Neural cell (in vitro differentiated cells): ENCODE measurements around the gene ADCY1. TPM values are rescaled to one million over a fixed set of nuclear protein-coding genes. Genes with fewer than 3 reads are reported as not detected.

Experiments
- H2AFZ ChIP-seq: fragments of 200-600, 300-800 bp; sonication (generic), shearing (Covaris generic); 2 replicates; pipeline ENCODE4 v1.6.0; 2014; ENCODE audit warnings: low read depth, mild to moderate bottlenecking, antibody characterized with exemption, low read length, moderate library complexity
- H3F3A ChIP-seq: fragments of 200-600 bp; shearing (Covaris generic); 2 replicates; pipeline ENCODE4 v1.6.1; 2016; ENCODE audit warnings: mild to moderate bottlenecking, moderate library complexity, mixed read lengths, antibody characterized with exemption, low read length; ENCODE audit not compliant: insufficient read depth, poor library complexity, severe bottlenecking
- H3K27ac ChIP-seq: fragments of 200-600, 300-800 bp; sonication (generic), shearing (Covaris generic); 2 replicates; pipeline ENCODE4 v1.5.1; 2014; ENCODE audit warnings: mild to moderate bottlenecking, low read length, moderate library complexity
- H3K27me3 ChIP-seq: fragments of 300-800, 200-600 bp; sonication (generic), shearing (Covaris generic); 2 replicates; pipeline ENCODE4 v1.6.0; 2014; ENCODE audit warnings: mild to moderate bottlenecking, low read depth, low read length, moderate library complexity; ENCODE audit not compliant: insufficient read depth
- H3K36me3 ChIP-seq: fragments of 300-800, 200-600 bp; sonication (generic), shearing (Covaris generic); 2 replicates; pipeline ENCODE4 v1.5.1; 2014; ENCODE audit warnings: mild to moderate bottlenecking, antibody characterized with exemption, low read length, moderate library complexity; ENCODE audit not compliant: insufficient read depth
- H3K4me2 ChIP-seq: fragments of 300-800, 200-600 bp; sonication (generic), shearing (Covaris generic); 2 replicates; pipeline ENCODE4 v1.6.0; 2014; ENCODE audit warnings: mild to moderate bottlenecking, low read length
- H3K4me3 ChIP-seq: fragments of 300-800, 200-600 bp; sonication (generic), shearing (Covaris generic); 2 replicates; pipeline ENCODE4 v1.5.1; 2014; ENCODE audit warnings: mild to moderate bottlenecking, low read length, moderate library complexity
- H3K79me2 ChIP-seq: fragments of 200-600 bp; shearing (Covaris generic); replicated peaks from 2 replicates; pipeline ENCODE4 v1.6.0; 2014; ENCODE audit warnings: mild to moderate bottlenecking, low read length, moderate library complexity; ENCODE audit not compliant: insufficient read depth
- H3K9ac ChIP-seq: fragments of 300-800, 200-600 bp; sonication (generic), shearing (Covaris generic); 2 replicates; pipeline ENCODE4 v1.6.1; 2016; ENCODE audit warnings: mild to moderate bottlenecking, low read length, mixed read lengths
- H3K9me2 ChIP-seq: fragments of 200-600 bp; shearing (Covaris generic); 2 replicates; pipeline ENCODE4 v1.6.1; 2016; ENCODE audit warnings: mild to moderate bottlenecking, low read length, mixed read lengths; ENCODE audit not compliant: insufficient read depth
- H3K9me3 ChIP-seq: fragments of 200-600, 300-800 bp; sonication (generic), shearing (Covaris generic); 2 replicates; pipeline ENCODE4 v1.6.1; 2016; ENCODE audit warnings: mild to moderate bottlenecking, mixed run types, low read length, moderate library complexity, mixed read lengths
- H4K20me1 ChIP-seq: fragments of 200-600 bp; shearing (Covaris generic); 2 replicates; pipeline ENCODE4 v1.6.1; 2016; ENCODE audit warnings: mild to moderate bottlenecking, mixed run types; ENCODE audit not compliant: insufficient read depth
- CTCF ChIP-seq: fragments of 450-650 bp; IDR thresholded peaks from 2 replicates; pipeline ENCODE4 v1.5.1; 2014; ENCODE audit warnings: antibody characterized with exemption, mild to moderate bottlenecking, moderate library complexity; ENCODE audit not compliant: poor library complexity, severe bottlenecking
- EP300 ChIP-seq: fragments of 450-650 bp; conservative IDR thresholded peaks from 2 replicates; pipeline ENCODE4 v1.6.1; 2014; ENCODE audit warnings: antibody characterized with exemption, mild to moderate bottlenecking, moderate library complexity; ENCODE audit not compliant: poor library complexity, severe bottlenecking
- EZH2 ChIP-seq: fragments of 200-600, 300-800 bp; shearing (Covaris generic), sonication (generic); IDR thresholded peaks from 2 replicates; pipeline ENCODE4 v1.6.1; 2014; ENCODE audit warnings: antibody characterized with exemption, low read length, borderline replicate concordance, mild to moderate bottlenecking; ENCODE audit not compliant: insufficient read depth, poor library complexity, severe bottlenecking
- MXI1 ChIP-seq: fragments of 450-650 bp; conservative IDR thresholded peaks from 2 replicates; pipeline ENCODE4 v1.6.1; 2014; ENCODE audit warnings: antibody characterized with exemption, mild to moderate bottlenecking; ENCODE audit not compliant: poor library complexity, severe bottlenecking
- POLR2AphosphoS5 ChIP-seq: IDR thresholded peaks from 2 replicates; pipeline ENCODE4 v1.6.1; 2012
- RAD21 ChIP-seq: fragments of 450-650 bp; conservative IDR thresholded peaks from 2 replicates; pipeline ENCODE4 v1.6.1; 2014; ENCODE audit warnings: antibody characterized with exemption, mild to moderate bottlenecking, moderate library complexity
- REST ChIP-seq: IDR thresholded peaks from 2 replicates; pipeline ENCODE4 v1.6.1; 2012; ENCODE audit warnings: borderline replicate concordance
- SMC3 ChIP-seq: fragments of 450-650 bp; conservative IDR thresholded peaks from 2 replicates; pipeline ENCODE4 v1.6.1; 2014; ENCODE audit warnings: antibody characterized with exemption, mild to moderate bottlenecking, moderate library complexity; ENCODE audit not compliant: poor library complexity
- TAF1 ChIP-seq: IDR thresholded peaks from 2 replicates; pipeline ENCODE4 v1.6.1; 2012; ENCODE audit warnings: low read depth
- polyA plus RNA-seq: library from polyadenylated mRNA; depleted of rRNA; stranded (reverse); fragments of >200 nt; gene quantifications from 2 replicates; pipeline ENCODE4 v1.2.3, GENCODE V29; 2014

The ADCY1 gene
- polyA plus RNA-seq, 1 donor from 2014 or later: 14.8 TPM

DNA sequence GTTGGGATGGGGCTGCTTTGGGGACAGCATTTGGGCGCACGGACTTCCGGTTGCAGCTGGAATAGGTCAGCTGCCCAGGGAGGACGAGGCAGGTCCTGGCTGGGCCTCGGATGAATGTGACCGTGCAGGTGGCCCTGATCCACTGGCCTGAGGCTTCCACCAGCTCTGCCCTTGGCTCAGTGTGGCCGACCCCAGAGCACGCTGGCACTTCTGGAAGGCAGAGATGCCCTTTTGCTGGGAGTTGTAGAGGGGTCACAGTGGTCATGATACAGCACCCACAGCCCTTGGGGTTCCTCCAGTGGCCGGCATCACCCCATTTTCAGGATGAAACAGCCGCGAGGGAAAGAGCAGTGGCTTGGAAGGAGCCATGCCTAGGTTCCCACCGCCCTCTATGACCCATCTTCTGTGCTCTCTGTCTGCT lies 19.0 kb downstream of the ADCY1 start:
- Histone ChIP-seq H3F3A (no peaks in the 10 kb centered on the region), H3K79me2 (no peaks in the 10 kb centered on the region), H3K36me3 (no peaks in the 10 kb centered on the region), H4K20me1 (no peaks in the 10 kb centered on the region), H3K4me2 (no peak overlapping the region), H3K9me3 (no peaks in the 10 kb centered on the region), H3K9me2 (no peaks in the 10 kb centered on the region), H3K27me3 (no peaks in the 10 kb centered on the region), H3K9ac (no peak overlapping the region), H2AFZ (no peak overlapping the region), H3K4me3 (no peak overlapping the region), H3K27ac (no peak overlapping the region)
- TF ChIP-seq EP300: no peak
- no peak for TF ChIP-seq POLR2AphosphoS5
- no peak for TF ChIP-seq TAF1
- TF ChIP-seq RAD21: no peak
- TF ChIP-seq SMC3: no peak
- no peak for TF ChIP-seq REST
- no peak for TF ChIP-seq EZH2
- TF ChIP-seq MXI1: no peak
- TF ChIP-seq CTCF: no peak

DNA sequence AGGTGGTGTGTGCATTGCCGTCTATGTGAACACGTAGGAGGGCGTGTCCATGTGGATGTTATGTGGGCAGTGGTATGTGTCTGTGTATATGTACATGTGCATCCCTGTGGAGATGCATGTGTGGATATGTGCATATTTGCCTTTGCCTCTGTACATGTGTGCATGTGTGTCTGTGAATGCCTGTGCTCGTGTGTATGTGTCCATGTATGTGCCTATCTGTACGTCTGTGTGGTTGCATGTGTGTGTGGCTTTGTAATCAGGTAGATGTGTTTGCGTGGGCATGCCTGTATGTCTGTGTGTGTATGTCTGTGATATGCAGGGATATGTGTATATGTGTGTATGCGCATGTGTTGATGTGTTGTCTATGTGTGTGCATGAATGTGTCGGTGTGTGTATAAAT lies 19.7 kb downstream of the ADCY1 start:
- no peaks in the 10 kb centered on the region for H3K27me3 ChIP-seq
- no peaks in the 10 kb centered on the region for H3K79me2 ChIP-seq
- H3K4me2 ChIP-seq: no peak overlapping the region
- no peaks in the 10 kb centered on the region for H3K9me2 ChIP-seq
- H4K20me1 ChIP-seq: no peaks in the 10 kb centered on the region
- no peaks in the 10 kb centered on the region for H3K36me3 ChIP-seq
- no peak overlapping the region for H3K9ac ChIP-seq
- H3K9me3 ChIP-seq: no peaks in the 10 kb centered on the region
- TF ChIP-seq REST (no peak), EZH2 (no peak), CTCF (no peak), TAF1 (no peak), MXI1 (no peak), POLR2AphosphoS5 (no peak), RAD21 (no peak), EP300 (no peak), SMC3 (no peak)
- H3K27ac ChIP-seq: no peak overlapping the region
- no peak overlapping the region for H3K4me3 ChIP-seq
- H2AFZ ChIP-seq: no peak overlapping the region
- no peaks in the 10 kb centered on the region for H3F3A ChIP-seq
